Stomach (tissue), 9 donors: ENCODE measurements around the gene EMC9. TPM values are rescaled to one million over a fixed set of nuclear protein-coding genes. Genes with fewer than 3 reads are reported as not detected.

Source experiments
- DNase-seq, 2 donors: peaks; one replicate each; pipeline versions ENCODE4 v3.0.0 to v3.0.0-alpha.2; 2013 to 2019
- H3K27ac ChIP-seq, 5 donors: fragments of 200-600 bp in 4 of 5; sonication (generic) in 4 of 5; one replicate each; pipeline ENCODE4 v1.5.1; 2013 to 2019; ENCODE audit warnings: mild to moderate bottlenecking in 1 of 5, moderate library complexity in 1 of 5
- H3K27me3 ChIP-seq, 3 donors: fragments of 200-600 bp; sonication (generic); one replicate each; pipeline ENCODE4 v1.5.1; 2017 to 2019; ENCODE audit warnings: mixed run types in 1 of 3
- H3K36me3 ChIP-seq, 4 donors: fragments of 200-600 bp; sonication (generic); 1 replicate in 3 of 4; 2 replicates in 1 of 4; pipeline ENCODE4 v1.5.1; 2016 to 2019
- H3K4me1 ChIP-seq, 4 donors: fragments of 200-600 bp; sonication (generic); one replicate each; pipeline ENCODE4 v1.5.1; 2016 to 2019
- H3K4me3 ChIP-seq, 4 donors: fragments of 200-600 bp; sonication (generic) in 3 of 4; one replicate each; pipeline ENCODE4 v1.5.1; 2016 to 2019; ENCODE audit warnings: mild to moderate bottlenecking in 1 of 4
- H3K9me3 ChIP-seq, 4 donors: fragments of 200-600 bp; sonication (generic); one replicate each; pipeline ENCODE4 v1.5.1; 2016 to 2019
- CTCF ChIP-seq, 7 experiments: fragments of 450-650 bp in 4 of 7; fragments of 200-600 bp in 3 of 7; sonication (generic) in 3 of 7; IDR thresholded peaks; one replicate each; pipeline ENCODE4 v1.5.1; 2016 to 2019; ENCODE audit warnings: antibody characterized with exemption in 7 of 7, control low read depth in 2 of 7, mild to moderate bottlenecking in 1 of 7
- EP300 ChIP-seq: sonication (generic); formaldehyde crosslinking; IDR thresholded peaks from one replicate; pipeline ENCODE4 v1.6.1; 2017; ENCODE audit warnings: antibody characterized with exemption
- POLR2A ChIP-seq, 4 donors: fragments of 450-650 bp; IDR thresholded peaks; one replicate each; pipeline ENCODE4 v1.6.1; 2016; ENCODE audit warnings: antibody characterized with exemption in 4 of 4, control low read depth in 2 of 4, mild to moderate bottlenecking in 1 of 4, moderate library complexity in 1 of 4
- POLR2AphosphoS5 ChIP-seq, 3 donors: sonication (generic); formaldehyde crosslinking; IDR thresholded peaks; one replicate each; pipeline ENCODE4 v1.6.1; 2016; ENCODE audit warnings: antibody characterized with exemption in 3 of 3
- WGBS, 5 donors: extraction: QIAGEN DNeasy Blood & Tissue Kit in 3 of 5; methylation state at CpG; one replicate each; pipeline versions ENCODE4 v1.1.5 to v1.1.7; 2013 to 2018; 5-methylcytosine and 5-hydroxymethylcytosine counted together
- intact Hi-C: fragments of 100-400 bp; cut with DNase I; formaldehyde crosslinking; loops from one replicate; pipeline ENCODE4 v1.15.1; 2023; ENCODE audit warnings: low total_unique reads
- polyA plus RNA-seq, 3 donors: library from polyadenylated mRNA; stranded (reverse); fragments of 200-250 nt; gene quantifications; one replicate each; pipeline ENCODE4 v1.2.3, GENCODE V29; 2013
- total RNA-seq, 5 donors: library from RNA; depleted of rRNA; stranded (reverse); fragments of >200 nt; gene quantifications; one replicate each; pipeline versions ENCODE4 v1.1.0 to v1.2.3, GENCODE V29; 2014 to 2016
- donor health status: healthy with polysubstance abuse.
- donor health status: Bipolar disorder and iron deficiency.
- donor health status: healthy.

Gene EMC9
- total and polyA plus RNA-seq, 8 donors, result 1.3 to 59.6 (median 18.7) TPM

GRCh38 chr14:24150567-24150966, 9.2 kb upstream of the EMC9 start:
- no peak for TF ChIP-seq EP300
- Histone ChIP-seq H3K4me1 (peaks cover 18 to 38% (median 31%) of the 10 kb centered on the region in 4 donors), H3K36me3 (peaks cover 31 to 72% (median 70%) of the 10 kb centered on the region in 4 donors), H3K27ac (no peak overlapping the region), H3K4me3 (no peak overlapping the region), H3K9me3 (no peaks in the 10 kb centered on the region), H3K27me3 (no peaks in the 10 kb centered on the region)
- intact Hi-C loops, result no loop called here
- WGBS, 5 donors, result 89 to 94% (median 91%) methylated on average over 9 of the region's 9 CpGs
- DNase-seq, result no peak

GRCh38 chr14:24150061-24150460, 8.7 kb upstream of the EMC9 start:
- TF ChIP-seq CTCF (IDR thresholded peaks at IDR 0.05) (no peak), POLR2A (IDR thresholded peaks at IDR 0.05) (no peak), POLR2AphosphoS5 (IDR thresholded peaks at IDR 0.05) (no peak), EP300 (no peak)
- Histone ChIP-seq H3K27ac (no peak overlapping the region), H3K27me3 (no peaks in the 10 kb centered on the region), H3K4me3 (no peak overlapping the region), H3K9me3 (no peaks in the 10 kb centered on the region), H3K4me1 (peaks cover 23 to 43% (median 36%) of the 10 kb centered on the region in 4 donors), H3K36me3 (peaks cover 26 to 67% (median 64%) of the 10 kb centered on the region in 4 donors)
- intact Hi-C loops, result no loop called here
- no peak for DNase-seq
- WGBS, 5 donors, result 84 to 95% (median 93%) methylated on average over 5 to 9 of the region's 9 CpGs

GRCh38 chr14:24149302-24149969, 8.0 kb upstream of the EMC9 start:
- intact Hi-C loops, result no loop called here
- Histone ChIP-seq H3K9me3 (no peaks in the 10 kb centered on the region), H3K4me3 (no peak overlapping the region), H3K36me3 (peaks cover 20 to 61% (median 58%) of the 10 kb centered on the region in 4 donors), H3K27ac (no peak overlapping the region), H3K27me3 (no peaks in the 10 kb centered on the region), H3K4me1 (peaks cover 25 to 49% (median 41%) of the 10 kb centered on the region in 4 donors)
- 93 to 97% (median 95%) methylated on average over 3 of the region's 3 CpGs for WGBS, 5 donors
- no peak for DNase-seq
- TF ChIP-seq CTCF (IDR thresholded peaks at IDR 0.05) (no peak), POLR2A (IDR thresholded peaks at IDR 0.05) (no peak), EP300 (no peak), POLR2AphosphoS5 (IDR thresholded peaks at IDR 0.05) (no peak)

- WGBS, 5 donors, result 3 to 8% (median 5%) methylated on average over 18 to 29 of the region's 29 CpGs
- peaks cover 22 to 59% (median 57%) of the 10 kb centered on the region in 4 donors for H3K36me3 ChIP-seq
- H3K27ac ChIP-seq, result peak overlapping the region; percentile 91 to 98 (median 97)
- intact Hi-C loops, result no loop called here
- peak overlapping the region; percentile 76 to 96 (median 88) for H3K4me3 ChIP-seq
- DNase-seq, result no peak
- no peaks in the 10 kb centered on the region for H3K9me3 ChIP-seq
- H3K27me3 ChIP-seq, result no peaks in the 10 kb centered on the region
- peaks cover 25 to 57% (median 43%) of the 10 kb centered on the region in 4 donors for H3K4me1 ChIP-seq
- TF ChIP-seq POLR2A (IDR thresholded peaks at IDR 0.05), result no peak
- no peak for TF ChIP-seq CTCF (IDR thresholded peaks at IDR 0.05)
- no peak for TF ChIP-seq POLR2AphosphoS5 (IDR thresholded peaks at IDR 0.05)
- TF ChIP-seq EP300, result no peak
Observed at GRCh38 chr14:24147761-24148428, 6.5 kb upstream of the EMC9 start.
